Pancreas (tissue), 10 donors: ENCODE results near the gene GRIK3. TPM values are rescaled to one million over a fixed set of nuclear protein-coding genes. Genes with fewer than 3 reads are reported as not detected.

Experiments used
- ATAC-seq, 4 donors: fragments of 200-7000 bp; cut with Tn5 transposase; one replicate each; pipeline versions ENCODE4 v1.8.0 to v1.9.1; 2020; ENCODE audit warnings: mild to moderate bottlenecking in 4 of 4, moderate library complexity in 4 of 4
- DNase-seq, 6 donors: peaks; one replicate each; pipeline ENCODE4 v3.0.0-alpha.2; 2020
- FAIRE-seq: peaks from 2 replicates; lab custom pipeline; 2012; peaks lifted over from hg19 to GRCh38; lab: Jason Lieb, UNC
- H3K27ac ChIP-seq, 4 donors: fragments of 200-600 bp; sonication (generic); 1 replicate in 3 of 4; 2 replicates in 1 of 4; pipeline versions ENCODE4 v1.5.0 to v1.8.0; 2020
- H3K27me3 ChIP-seq, 4 donors: fragments of 200-600 bp; one replicate each; pipeline ENCODE4 v1.8.0; 2021
- H3K36me3 ChIP-seq, 3 donors: fragments of 200-600 bp; sonication (generic) in 1 of 3; one replicate each; pipeline versions ENCODE4 v1.5.0 to v1.8.0; 2020 to 2021
- H3K4me1 ChIP-seq, 3 donors: fragments of 200-600 bp; one replicate each; pipeline ENCODE4 v1.8.0; 2021
- H3K4me3 ChIP-seq, 4 donors: fragments of 200-600 bp; sonication (generic) in 2 of 4; one replicate each; pipeline versions ENCODE4 v1.5.0 to v1.8.0; 2020 to 2021
- H3K9me3 ChIP-seq, 4 donors: fragments of 200-600 bp; one replicate each; pipeline ENCODE4 v1.8.0; 2021
- CTCF ChIP-seq, 4 donors: fragments of 200-600 bp; sonication (generic) in 3 of 4; IDR thresholded peaks; one replicate each; pipeline versions ENCODE4 v1.5.0 to v1.8.0; 2021; ENCODE audit warnings: antibody characterized with exemption in 4 of 4
- WGBS, 2 donors: extraction: QIAGEN DNeasy Blood & Tissue Kit; methylation state at CpG; one replicate each; pipeline ENCODE4 v1.1.7; 2013; 5-methylcytosine and 5-hydroxymethylcytosine counted together
- intact Hi-C, 3 donors: fragments of 100-400 bp; cut with DNase I; formaldehyde crosslinking; loops; one replicate each; pipeline versions ENCODE4 v1.11.1 to v1.14.2; 2022
- polyA plus RNA-seq, 2 donors: library from polyadenylated mRNA; stranded (reverse); fragments of 200-250 nt; gene quantifications; one replicate each; pipeline ENCODE4 v1.2.3, GENCODE V29; 2013
- total RNA-seq, 6 donors: library from RNA; stranded (reverse); fragmentation: NEBNext Ultra II Directional in 4 of 6; extraction: Animal tissue kit (Norgen Biotek cat#: 25700) in 4 of 6; gene quantifications; one replicate each; pipeline versions ENCODE4 v1.2.1 to v1.2.4, GENCODE V29; 2021 to 2023
- donor health status: healthy with polysubstance abuse.
- donor health status: DM: no; HTN: no; CAD: no; lungs with moderate emphysema.
- donor health status: DM: no; HTN: no; CAD: no.
- donor health status: control.
- donor health status: control.
- donor health status: Bipolar disorder and iron deficiency.
- donor health status: DM: yes; HTN: yes; CAD: no.
- donor health status: DM: no; HTN: no; CAD: no.
- donor health status: DM: no; HTN: no; CAD: no.
- donor health status: DM: yes; HTN: yes; CAD: no.

The GRIK3 gene
- total and polyA plus RNA-seq, 8 donors: 0.08 to 0.47 (median 0.23) TPM

GRCh38 chr1:37076168-37076567, 41.9 kb upstream of the GRIK3 start:
- H3K9me3 ChIP-seq: no peaks in the 10 kb centered on the region
- FAIRE-seq (no peak), ATAC-seq (no peak), DNase-seq (no peak)
- TF ChIP-seq CTCF (IDR thresholded peaks at IDR 0.05): no peak
- intact Hi-C loops: no loop called here
- H3K27me3 ChIP-seq: no peaks in the 10 kb centered on the region
- 43 to 51% methylated on average over 2 of the region's 2 CpGs for WGBS, 2 donors
- H3K36me3 ChIP-seq: no peaks in the 10 kb centered on the region
- H3K27ac ChIP-seq: no peak overlapping the region
- H3K4me1 ChIP-seq: no peaks in the 10 kb centered on the region
- no peak overlapping the region for H3K4me3 ChIP-seq

GRCh38 chr1:37073854-37074379, 39.6 kb upstream of the GRIK3 start:
- H3K36me3 ChIP-seq: no peaks in the 10 kb centered on the region
- FAIRE-seq (no peak), ATAC-seq (no peak), DNase-seq (no peak)
- H3K4me1 ChIP-seq: no peaks in the 10 kb centered on the region
- H3K27me3 ChIP-seq: no peaks in the 10 kb centered on the region
- H3K9me3 ChIP-seq: no peaks in the 10 kb centered on the region
- WGBS, 2 donors: 59 to 60% methylated on average over 9 of the region's 9 CpGs
- intact Hi-C loops: no loop called here
- TF ChIP-seq CTCF (IDR thresholded peaks at IDR 0.05): no peak
- no peak overlapping the region for H3K4me3 ChIP-seq
- H3K27ac ChIP-seq: no peak overlapping the region

GRCh38 chr1:37073152-37073853, 39.0 kb upstream of the GRIK3 start:
- DNase-seq (no peak), FAIRE-seq (no peak), ATAC-seq (no peak)
- Histone ChIP-seq H3K9me3 (no peaks in the 10 kb centered on the region), H3K4me1 (no peaks in the 10 kb centered on the region), H3K4me3 (no peak overlapping the region), H3K36me3 (no peaks in the 10 kb centered on the region), H3K27me3 (no peaks in the 10 kb centered on the region), H3K27ac (no peak overlapping the region)
- TF ChIP-seq CTCF (IDR thresholded peaks at IDR 0.05): no peak
- 52 to 57% methylated on average over 9 of the region's 9 CpGs for WGBS, 2 donors
- intact Hi-C loops: no loop called here

- no peaks in the 10 kb centered on the region for H3K9me3 ChIP-seq
- FAIRE-seq: no peak
- no peaks in the 10 kb centered on the region for H3K27me3 ChIP-seq
- H3K4me3 ChIP-seq: no peak overlapping the region
- H3K27ac ChIP-seq: no peak overlapping the region
- WGBS, 2 donors: 50 to 56% methylated on average over 7 of the region's 7 CpGs
- TF ChIP-seq CTCF (IDR thresholded peaks at IDR 0.05): no peak
- H3K4me1 ChIP-seq: no peaks in the 10 kb centered on the region
- intact Hi-C loops: no loop called here
- no peak for DNase-seq
- H3K36me3 ChIP-seq: no peaks in the 10 kb centered on the region
- ATAC-seq: no peak
These were observed 37.5 kb upstream of the GRIK3 start for GRCh38 chr1:37071829-37072228.

- H3K4me3 ChIP-seq: no peak overlapping the region
- no peak for DNase-seq
- no peaks in the 10 kb centered on the region for H3K4me1 ChIP-seq
- intact Hi-C loops: no loop called here
- no peak for TF ChIP-seq CTCF (IDR thresholded peaks at IDR 0.05)
- H3K9me3 ChIP-seq: no peaks in the 10 kb centered on the region
- no peaks in the 10 kb centered on the region for H3K36me3 ChIP-seq
- FAIRE-seq: no peak
- ATAC-seq: no peak
- WGBS, 2 donors: 68 to 75% methylated on average over 5 of the region's 5 CpGs
- no peaks in the 10 kb centered on the region for H3K27me3 ChIP-seq
- H3K27ac ChIP-seq: no peak overlapping the region
These were observed 35.8 kb upstream of the GRIK3 start for GRCh38 chr1:37070126-37070525.
